HG02798 (cell line): ENCODE results near the gene PDPN.
"Not testable (repeated sequence)": the region's sequence is repeated elsewhere in the genome, so short reads cannot be mapped to it uniquely, and the experiment has no call there.

ENCODE experiments used
- ATAC-seq: cut with Tn5 transposase; IDR thresholded peaks from one replicate; pipeline ENCODE4 v1.9.1; 2021; ENCODE audit warnings: mild to moderate bottlenecking; ENCODE audit not compliant: unreplicated experiment, poor library complexity

PDPN gene, protein sequence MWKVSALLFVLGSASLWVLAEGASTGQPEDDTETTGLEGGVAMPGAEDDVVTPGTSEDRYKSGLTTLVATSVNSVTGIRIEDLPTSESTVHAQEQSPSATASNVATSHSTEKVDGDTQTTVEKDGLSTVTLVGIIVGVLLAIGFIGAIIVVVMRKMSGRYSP

DNA sequence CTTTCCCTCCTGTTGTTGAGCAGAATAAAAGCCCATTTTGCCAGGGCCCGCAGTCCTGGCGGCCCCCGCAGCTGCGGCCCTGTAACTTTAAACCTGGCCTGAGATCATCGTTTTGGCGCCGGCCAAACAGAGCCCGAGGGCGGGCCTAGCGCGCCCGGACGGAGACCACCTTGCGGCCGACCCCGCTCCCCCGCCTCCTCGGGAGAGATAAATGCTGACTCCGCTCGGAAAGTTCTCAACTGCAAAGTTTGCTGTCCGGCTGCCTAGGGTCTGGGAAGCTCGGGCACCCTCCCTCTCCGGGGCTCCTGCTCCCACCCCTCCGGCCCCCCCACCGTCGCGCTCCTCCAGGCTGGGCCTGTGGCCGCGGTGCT is at the start of gene PDPN:
PDPN (plus strand) TSS at position 238 of the 371 bp plus-strand sequence. CDS start 202 bp downstream, outside the sequence.
- ATAC-seq, result no peak

- no peak for ATAC-seq
These were observed 48.4 kb upstream of the PDPN start for GRCh38 chr1:13535227-13535626.

GRCh38 chr1:13536571-13536970 is 47.1 kb upstream of the PDPN start:
- ATAC-seq, result no peak

DNA sequence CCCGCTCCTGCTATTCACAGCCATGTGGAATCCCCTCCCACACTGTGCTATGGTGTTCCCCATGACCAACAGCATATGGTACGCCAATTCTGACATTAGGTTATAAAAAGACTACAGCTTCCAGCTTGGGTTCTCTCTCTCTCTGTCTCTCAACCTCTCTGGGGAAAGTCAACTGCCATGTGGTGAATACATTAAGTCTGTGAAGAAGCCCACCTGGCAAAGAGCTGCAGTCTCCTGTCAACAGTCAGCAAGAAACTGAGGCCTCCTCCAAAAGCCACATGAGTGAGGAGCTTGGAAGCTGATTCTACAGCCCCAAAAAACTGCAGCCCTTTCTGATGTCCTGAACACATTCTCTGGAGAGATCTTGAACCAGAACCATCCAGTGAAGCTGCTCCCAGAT is 44.8 kb upstream of the PDPN start:
- no peak for ATAC-seq

DNA sequence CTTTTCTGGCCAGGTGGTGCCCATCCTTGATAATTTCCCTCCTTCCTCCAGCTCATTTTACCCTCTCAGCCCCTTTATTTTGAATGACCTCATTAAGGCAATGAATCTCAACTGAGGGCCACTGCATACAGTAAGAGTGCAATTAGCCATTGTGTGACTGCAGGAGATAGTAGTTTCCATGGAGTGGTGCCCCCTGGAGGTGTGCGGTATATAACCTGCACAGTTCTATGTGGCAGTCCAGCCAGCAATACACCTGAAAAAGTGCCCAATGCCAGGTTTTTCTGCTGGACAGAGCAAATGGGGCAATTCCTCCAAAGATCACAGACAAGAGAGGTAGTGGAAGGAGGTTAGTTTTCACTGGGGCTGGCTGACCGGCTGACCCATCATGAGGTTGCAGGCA is 43.9 kb upstream of the PDPN start:
- no peak for ATAC-seq

GRCh38 chr1:13540866-13541265 is 42.8 kb upstream of the PDPN start:
- no peak for ATAC-seq

- ATAC-seq, result no peak
These were observed 42.0 kb upstream of the PDPN start for GRCh38 chr1:13541435-13542215.

GRCh38 chr1:13543451-13544220 is 40.0 kb upstream of the PDPN start:
- no peak for ATAC-seq

GRCh38 chr1:13544221-13544556 is 39.4 kb upstream of the PDPN start:
- no peak for ATAC-seq

DNA sequence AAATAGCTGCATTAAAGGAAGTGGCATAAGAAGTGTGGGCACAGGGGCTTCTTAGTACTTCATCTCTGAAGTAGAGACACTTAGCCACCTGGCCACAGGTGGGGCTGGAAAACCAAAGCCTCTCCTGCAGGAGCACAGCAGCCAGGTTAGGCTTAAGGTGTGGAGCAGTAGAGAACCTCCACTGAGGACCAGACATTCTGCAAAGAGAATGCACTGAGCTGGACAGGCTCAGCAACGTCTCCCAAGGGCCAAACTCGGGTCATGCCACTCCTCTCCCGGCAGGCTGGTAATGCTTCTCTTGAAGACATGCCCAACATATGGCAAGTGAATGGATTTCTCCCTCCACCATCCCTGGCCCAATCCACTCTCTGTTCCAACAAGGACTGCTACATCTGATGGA is 36.8 kb upstream of the PDPN start:
- ATAC-seq, result no peak

DNA sequence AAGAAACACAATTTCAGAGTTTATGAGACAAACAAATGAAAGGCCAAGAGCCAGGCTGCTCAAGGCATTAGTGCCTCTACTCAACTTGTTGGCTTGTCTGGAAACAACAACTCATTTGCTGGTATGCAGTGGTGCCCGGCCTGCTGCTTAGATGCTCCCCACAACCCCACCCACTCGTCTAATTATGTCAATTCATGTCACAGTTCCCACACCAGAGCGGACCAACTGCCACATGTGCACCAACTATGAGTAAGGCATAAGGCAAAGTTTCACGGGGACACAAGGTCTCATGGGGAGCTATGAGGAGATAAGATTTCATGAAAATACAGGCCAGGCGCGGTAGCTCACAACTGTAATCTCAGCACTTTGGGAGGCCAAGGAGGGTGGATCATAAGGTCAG is 35.4 kb upstream of the PDPN start:
- no peak for ATAC-seq

- ATAC-seq, result no peak
These were observed 34.6 kb upstream of the PDPN start for GRCh38 chr1:13549021-13549420.

GRCh38 chr1:13549521-13549920 is 34.1 kb upstream of the PDPN start:
- no peak for ATAC-seq

DNA sequence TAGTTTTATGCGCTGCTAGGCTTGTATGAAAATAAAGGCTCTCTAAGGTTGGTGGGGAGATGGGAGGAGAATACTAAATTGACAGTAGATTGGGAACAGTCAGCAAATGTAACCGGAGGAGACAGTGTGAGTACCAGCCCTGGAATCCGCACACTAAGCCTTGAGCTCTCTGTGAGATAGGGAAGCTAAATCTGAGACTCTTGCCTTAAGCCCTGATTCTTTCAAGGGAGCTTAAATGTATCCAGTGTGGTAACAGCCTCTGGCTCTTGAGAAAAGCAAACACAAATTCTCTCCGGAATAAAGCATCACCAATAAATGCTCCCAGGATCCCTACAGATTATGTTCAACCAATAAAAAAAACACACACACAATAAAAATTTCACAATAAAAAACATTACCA is 33.0 kb upstream of the PDPN start:
- ATAC-seq, result no peak

DNA sequence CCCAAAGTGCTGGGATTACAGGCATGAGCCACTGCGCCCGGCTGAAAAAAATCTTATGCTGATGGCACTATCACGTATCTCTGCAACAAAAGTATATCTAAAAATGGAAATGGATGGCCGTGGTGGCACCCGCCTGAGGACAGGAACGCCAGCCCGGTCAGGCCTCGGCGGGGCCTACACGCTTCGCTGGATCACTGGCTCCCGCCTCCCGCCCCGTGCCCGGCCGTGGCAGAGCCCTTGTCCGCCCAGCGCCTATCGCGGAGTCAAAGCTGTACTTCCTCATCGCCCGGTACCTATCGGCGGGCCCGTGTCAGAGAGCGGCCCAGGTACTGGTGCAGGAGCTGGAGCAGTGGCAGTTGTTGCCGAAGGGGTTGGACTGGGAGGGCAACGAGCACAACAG is 28.8 kb upstream of the PDPN start:
- ATAC-seq, result no peak

GRCh38 chr1:13556224-13556764 is 27.3 kb upstream of the PDPN start:
- no peak for ATAC-seq

- no peak for ATAC-seq
These were observed 23.1 kb upstream of the PDPN start for GRCh38 chr1:13560541-13560940.

DNA sequence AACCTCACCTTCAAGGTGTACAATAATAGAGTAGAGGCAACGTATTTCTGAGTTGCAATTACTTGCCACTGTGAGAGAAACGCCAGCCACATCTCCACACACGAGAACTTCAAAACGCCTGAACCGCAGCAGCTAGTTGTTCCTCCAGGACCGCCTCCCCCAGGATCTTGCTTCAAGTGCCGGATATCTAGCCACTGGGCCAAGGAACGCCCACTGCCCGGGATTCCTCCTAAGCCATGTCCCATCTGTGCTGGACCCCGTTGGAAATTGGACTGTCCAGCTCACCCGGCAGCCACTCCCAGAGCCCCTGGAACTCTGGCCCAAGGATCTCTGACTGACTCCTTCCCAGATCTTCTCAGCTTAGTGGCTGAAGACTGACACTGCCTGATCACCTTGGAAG is 20.7 kb upstream of the PDPN start:
- ATAC-seq, result not testable (repeated sequence)

- no peak for ATAC-seq
These were observed 19.6 kb upstream of the PDPN start for GRCh38 chr1:13564073-13564472.

GRCh38 chr1:13570435-13570834 is 13.2 kb upstream of the PDPN start:
- not testable (repeated sequence) for ATAC-seq

- ATAC-seq, result no peak
These were observed 12.7 kb upstream of the PDPN start for GRCh38 chr1:13570924-13571323.
